DLD1 (cell line): ENCODE results near the gene COL7A1.
"Not testable (repeated sequence)": the region's sequence is repeated elsewhere in the genome, so short reads cannot be mapped to it uniquely, and the experiment has no call there.

Source experiments
- in situ Hi-C: cut with HindIII; loops from 2 replicates; pipeline ENCODE4 v1.10.0; 2017; ENCODE audit warnings: low sequenced_read_pairs

Gene COL7A1

GRCh38 chr3:48546203-48546829 lies 48.8 kb downstream of the COL7A1 start:
- in situ Hi-C loops = no loop called here

- in situ Hi-C loops = no loop called here
Measured at GRCh38 chr3:48544141-48544540, 51.0 kb downstream of the COL7A1 start.

- in situ Hi-C loops = no loop called here
Measured at GRCh38 chr3:48543271-48543866, 51.8 kb downstream of the COL7A1 start.

GRCh38 chr3:48538451-48538850 lies 56.7 kb downstream of the COL7A1 start:
- in situ Hi-C loops = no loop called here

GRCh38 chr3:48536785-48537184 lies 58.3 kb downstream of the COL7A1 start:
- in situ Hi-C loops = no loop called here

- in situ Hi-C loops = no loop called here
Measured at GRCh38 chr3:48536116-48536515, 59.0 kb downstream of the COL7A1 start.

- in situ Hi-C loops = no loop called here
Measured at GRCh38 chr3:48535578-48535977, 59.6 kb downstream of the COL7A1 start.

- in situ Hi-C loops = no loop called here
Measured at GRCh38 chr3:48532977-48533337, 62.2 kb downstream of the COL7A1 start.

GRCh38 chr3:48532271-48532976 lies 62.7 kb downstream of the COL7A1 start:
- in situ Hi-C loops = no loop called here

GRCh38 chr3:48530701-48531100 lies 64.4 kb downstream of the COL7A1 start:
- in situ Hi-C loops = not testable (repeated sequence)

- in situ Hi-C loops = no loop called here
Measured at GRCh38 chr3:48528754-48529153, 66.4 kb downstream of the COL7A1 start.

GRCh38 chr3:48528048-48528447 lies 67.1 kb downstream of the COL7A1 start:
- in situ Hi-C loops = no loop called here

- in situ Hi-C loops = no loop called here
Measured at GRCh38 chr3:48524970-48525369, 70.2 kb downstream of the COL7A1 start.

GRCh38 chr3:48521635-48522034 lies 73.5 kb downstream of the COL7A1 start:
- in situ Hi-C loops = no loop called here

- in situ Hi-C loops = no loop called here
Measured at GRCh38 chr3:48519277-48519643, 75.9 kb downstream of the COL7A1 start.

- in situ Hi-C loops = no loop called here
Measured at GRCh38 chr3:48518638-48519276, 76.4 kb downstream of the COL7A1 start.

GRCh38 chr3:48518069-48518468 lies 77.1 kb downstream of the COL7A1 start:
- in situ Hi-C loops = no loop called here

- in situ Hi-C loops = no loop called here
Measured at GRCh38 chr3:48516571-48516970, 78.6 kb downstream of the COL7A1 start.

GRCh38 chr3:48514431-48515227 lies 80.5 kb downstream of the COL7A1 start:
- in situ Hi-C loops = no loop called here
